Right lobe of liver (tissue), 6 donors: ENCODE measurements around the gene AGA. TPM values are rescaled to one million over a fixed set of nuclear protein-coding genes. Genes with fewer than 3 reads are reported as not detected.

Source experiments
- ATAC-seq, 4 donors: fragments of 200-7000 bp; cut with Tn5 transposase; one replicate each; pipeline ENCODE4 v1.9.1; 2020; ENCODE audit warnings: mild to moderate bottlenecking in 4 of 4, moderate library complexity in 4 of 4
- DNase-seq, 3 donors: peaks; one replicate each; pipeline ENCODE4 v3.0.0-alpha.2; 2020
- H3K27ac ChIP-seq, 3 donors: fragments of 200-600 bp; one replicate each; pipeline ENCODE4 v1.8.0; 2022
- H3K27me3 ChIP-seq, 2 donors: fragments of 200-600 bp; one replicate each; pipeline ENCODE4 v1.8.0; 2022
- H3K36me3 ChIP-seq, 4 donors: fragments of 200-600 bp; sonication (generic) in 1 of 4; one replicate each; pipeline versions ENCODE4 v1.5.1 to v1.8.0; 2017 to 2022; ENCODE audit warnings: control low read depth in 1 of 4
- H3K4me1 ChIP-seq, 4 donors: fragments of 200-600 bp; sonication (generic) in 1 of 4; one replicate each; pipeline versions ENCODE4 v1.5.1 to v1.8.0; 2017 to 2022; ENCODE audit warnings: control low read depth in 1 of 4
- H3K4me3 ChIP-seq, 3 donors: fragments of 200-600 bp; one replicate each; pipeline ENCODE4 v1.8.0; 2022
- H3K9me3 ChIP-seq, 4 donors: fragments of 200-600 bp; sonication (generic) in 1 of 4; one replicate each; pipeline versions ENCODE4 v1.5.1 to v1.8.0; 2017 to 2022; ENCODE audit warnings: control low read depth in 1 of 4
- CTCF ChIP-seq, 4 donors: fragments of 200-600 bp in 3 of 4; fragments of 450-650 bp in 1 of 4; IDR thresholded peaks; one replicate each; pipeline versions ENCODE4 v1.5.1 to v1.8.0; 2016 to 2022; ENCODE audit warnings: antibody characterized with exemption in 4 of 4, mild to moderate bottlenecking in 2 of 4
- POLR2A ChIP-seq: fragments of 450-650 bp; IDR thresholded peaks from one replicate; pipeline ENCODE4 v1.6.1; 2017; ENCODE audit warnings: antibody characterized with exemption, mild to moderate bottlenecking
- WGBS: methylation state at CpG from one replicate; pipeline ENCODE4 v1.1.6; 2018; ENCODE audit warnings: low coverage, low lambda C conversion rate; ENCODE audit not compliant: insufficient coverage; ENCODE audit errors: missing lambda C conversion rate; 5-methylcytosine and 5-hydroxymethylcytosine counted together
- intact Hi-C, 2 donors: fragments of 100-400 bp; cut with DNase I; formaldehyde crosslinking; loops; one replicate each; pipeline versions ENCODE4 v1.11.2 to v1.14.1; 2022
- total RNA-seq, 6 experiments: library from RNA; depleted of rRNA in 2 of 6; stranded (reverse); fragments of >200 nt in 2 of 6; fragmentation: NEBNext Ultra II Directional in 3 of 6; extraction: Animal tissue kit (Norgen Biotek cat#: 25700) in 3 of 6; gene quantifications; one replicate each; pipeline versions ENCODE4 v1.1.0 to v1.2.4, GENCODE V29; 2016 to 2023
- donor health status: DM: no; HTN: yes; CAD: no.
- donor health status: DM: no; HTN: no; CAD: no.
- donor health status: DM: no; HTN: no; CAD: no.
- donor health status: DM: no; HTN: yes; CAD: no.
- donor health status: DM: no; HTN: yes; CAD: no.

AGA gene
- total RNA-seq, 6 experiments from 2014 or later: 15.9 to 26.8 (median 21.5) TPM

GRCh38 chr4:177487977-177488376 lies 45.7 kb upstream of the AGA start:
- Histone ChIP-seq H3K27ac (no peak overlapping the region), H3K27me3 (no peaks in the 10 kb centered on the region), H3K4me1 (no peaks in the 10 kb centered on the region), H3K9me3 (no peaks in the 10 kb centered on the region), H3K36me3 (no peaks in the 10 kb centered on the region), H3K4me3 (no peak overlapping the region)
- intact Hi-C loops: no loop called here
- DNase-seq (no peak), ATAC-seq (no peak)
- TF ChIP-seq CTCF (IDR thresholded peaks at IDR 0.05) (no peak), POLR2A (no peak)
- WGBS: 100% methylated on average over 1 of the region's 1 CpG

- no peaks in the 10 kb centered on the region for H3K27me3 ChIP-seq
- H3K9me3 ChIP-seq: no peaks in the 10 kb centered on the region
- 69% methylated on average over 1 of the region's 1 CpG for WGBS
- no peak for TF ChIP-seq POLR2A
- no peak for TF ChIP-seq CTCF (IDR thresholded peaks at IDR 0.05)
- DNase-seq (no peak), ATAC-seq (no peak)
- no peaks in the 10 kb centered on the region for H3K4me1 ChIP-seq
- intact Hi-C loops: no loop called here
- H3K27ac ChIP-seq: no peak overlapping the region
- H3K4me3 ChIP-seq: no peak overlapping the region
- H3K36me3 ChIP-seq: no peaks in the 10 kb centered on the region
Measured at GRCh38 chr4:177485528-177485927, 43.3 kb upstream of the AGA start.

- no peaks in the 10 kb centered on the region for H3K36me3 ChIP-seq
- no peaks in the 10 kb centered on the region for H3K4me1 ChIP-seq
- H3K9me3 ChIP-seq: no peaks in the 10 kb centered on the region
- intact Hi-C loops: no loop called here
- DNase-seq (no peak), ATAC-seq (no peak)
- TF ChIP-seq CTCF (IDR thresholded peaks at IDR 0.05) (no peak), POLR2A (no peak)
- 86% methylated on average over 1 of the region's 1 CpG for WGBS
- no peak overlapping the region for H3K27ac ChIP-seq
- no peak overlapping the region for H3K4me3 ChIP-seq
- no peaks in the 10 kb centered on the region for H3K27me3 ChIP-seq
Measured at GRCh38 chr4:177484613-177485021, 42.4 kb upstream of the AGA start.

- Histone ChIP-seq H3K4me3 (no peak overlapping the region), H3K27me3 (no peaks in the 10 kb centered on the region), H3K27ac (no peak overlapping the region), H3K36me3 (no peaks in the 10 kb centered on the region), H3K4me1 (no peaks in the 10 kb centered on the region), H3K9me3 (no peaks in the 10 kb centered on the region)
- ATAC-seq (no peak), DNase-seq (no peak)
- TF ChIP-seq CTCF (IDR thresholded peaks at IDR 0.05): no peak
- TF ChIP-seq POLR2A: no peak
- intact Hi-C loops: no loop called here
- 91% methylated on average over 3 of the region's 3 CpGs for WGBS
Measured at GRCh38 chr4:177483760-177484159, 41.5 kb upstream of the AGA start.

- TF ChIP-seq POLR2A (no peak), CTCF (IDR thresholded peaks at IDR 0.05) (no peak)
- WGBS: 36% methylated on average over 1 of the region's 1 CpG
- H3K4me3 ChIP-seq: no peak overlapping the region
Measured at GRCh38 chr4:177483271-177483670, 41.0 kb upstream of the AGA start.

More at GRCh38 chr4:177483271-177483670, 41.0 kb upstream of the AGA start:
- Histone ChIP-seq H3K27me3 (no peaks in the 10 kb centered on the region), H3K27ac (no peak overlapping the region), H3K4me1 (no peaks in the 10 kb centered on the region), H3K36me3 (no peaks in the 10 kb centered on the region), H3K9me3 (no peaks in the 10 kb centered on the region)
- intact Hi-C loops: no loop called here
- DNase-seq: no peak
- ATAC-seq: no peak
